GM13976 (cell line): ENCODE results near the gene CDH23.

ENCODE experiments used
- DNase-seq: peaks from one replicate; pipeline ENCODE4 v3.0.0; 2012; ENCODE audit warnings: low spot score
- in situ Hi-C: fragments of 300-500 bp; cut with MboI; formaldehyde crosslinking; loops from one replicate; pipeline ENCODE4 v1.12.0; 2022; ENCODE audit warnings: low sequenced_read_pairs, mixed read lengths, inconsistent platforms; ENCODE audit not compliant: unreplicated experiment
- TF ChIP-seq, protein P1 (sequence below): IDR thresholded peaks from 2 replicates; pipeline ENCODE4 v1.5.1; 2012; ENCODE audit warnings: borderline replicate concordance, mild to moderate bottlenecking; ENCODE audit not compliant: insufficient read depth; ENCODE audit errors: extremely low read depth, missing control alignments, control extremely low read depth

Gene CDH23

DNA sequence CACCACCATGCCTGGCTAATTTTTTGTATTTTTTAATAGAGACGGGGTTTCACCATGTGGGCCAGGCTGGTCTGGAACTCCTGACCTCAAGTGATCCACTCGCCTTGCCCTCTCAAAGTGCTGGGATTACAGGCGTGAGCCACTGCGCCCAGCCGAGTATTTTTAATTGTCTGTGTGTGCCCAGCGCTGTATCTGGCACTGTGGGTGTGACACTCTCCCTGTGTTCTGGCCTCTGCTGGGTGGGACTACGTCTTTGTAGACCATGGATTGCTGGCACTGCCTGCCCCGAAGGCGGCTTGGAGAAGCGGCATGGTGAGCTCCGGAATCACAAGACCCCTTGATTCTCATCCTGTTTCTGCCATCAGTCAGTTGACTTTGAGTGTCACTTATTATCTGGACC, 136.2 kb downstream of the CDH23 start:
- TF ChIP-seq, protein P1, sequence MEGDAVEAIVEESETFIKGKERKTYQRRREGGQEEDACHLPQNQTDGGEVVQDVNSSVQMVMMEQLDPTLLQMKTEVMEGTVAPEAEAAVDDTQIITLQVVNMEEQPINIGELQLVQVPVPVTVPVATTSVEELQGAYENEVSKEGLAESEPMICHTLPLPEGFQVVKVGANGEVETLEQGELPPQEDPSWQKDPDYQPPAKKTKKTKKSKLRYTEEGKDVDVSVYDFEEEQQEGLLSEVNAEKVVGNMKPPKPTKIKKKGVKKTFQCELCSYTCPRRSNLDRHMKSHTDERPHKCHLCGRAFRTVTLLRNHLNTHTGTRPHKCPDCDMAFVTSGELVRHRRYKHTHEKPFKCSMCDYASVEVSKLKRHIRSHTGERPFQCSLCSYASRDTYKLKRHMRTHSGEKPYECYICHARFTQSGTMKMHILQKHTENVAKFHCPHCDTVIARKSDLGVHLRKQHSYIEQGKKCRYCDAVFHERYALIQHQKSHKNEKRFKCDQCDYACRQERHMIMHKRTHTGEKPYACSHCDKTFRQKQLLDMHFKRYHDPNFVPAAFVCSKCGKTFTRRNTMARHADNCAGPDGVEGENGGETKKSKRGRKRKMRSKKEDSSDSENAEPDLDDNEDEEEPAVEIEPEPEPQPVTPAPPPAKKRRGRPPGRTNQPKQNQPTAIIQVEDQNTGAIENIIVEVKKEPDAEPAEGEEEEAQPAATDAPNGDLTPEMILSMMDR: no peak

DNA sequence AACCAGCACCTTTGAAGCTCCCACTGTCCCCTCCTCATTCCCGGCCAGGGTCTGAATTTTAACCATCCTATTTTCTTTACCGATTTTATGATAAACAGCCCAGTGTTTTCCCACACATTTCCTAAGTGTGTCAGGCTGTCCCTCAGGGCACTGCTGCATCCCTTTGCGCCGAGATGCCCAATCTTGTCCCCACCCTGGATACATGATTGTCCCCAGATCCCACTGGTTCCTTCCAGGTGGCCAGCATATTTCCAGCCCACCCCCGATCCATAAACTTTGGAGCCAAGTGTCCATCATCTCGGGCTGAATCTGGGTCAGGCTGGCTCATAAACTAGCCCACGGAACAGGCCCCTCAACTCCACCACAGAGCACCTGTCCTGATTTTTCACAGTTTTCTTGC, 137.2 kb downstream of the CDH23 start:
- no peak for DNase-seq
- in situ Hi-C loops: no loop called here
- TF ChIP-seq, protein P1: no peak

More for the DNA sequence above, 136.2 kb downstream of the CDH23 start:
- no peak for DNase-seq
- in situ Hi-C loops: no loop called here

DNA sequence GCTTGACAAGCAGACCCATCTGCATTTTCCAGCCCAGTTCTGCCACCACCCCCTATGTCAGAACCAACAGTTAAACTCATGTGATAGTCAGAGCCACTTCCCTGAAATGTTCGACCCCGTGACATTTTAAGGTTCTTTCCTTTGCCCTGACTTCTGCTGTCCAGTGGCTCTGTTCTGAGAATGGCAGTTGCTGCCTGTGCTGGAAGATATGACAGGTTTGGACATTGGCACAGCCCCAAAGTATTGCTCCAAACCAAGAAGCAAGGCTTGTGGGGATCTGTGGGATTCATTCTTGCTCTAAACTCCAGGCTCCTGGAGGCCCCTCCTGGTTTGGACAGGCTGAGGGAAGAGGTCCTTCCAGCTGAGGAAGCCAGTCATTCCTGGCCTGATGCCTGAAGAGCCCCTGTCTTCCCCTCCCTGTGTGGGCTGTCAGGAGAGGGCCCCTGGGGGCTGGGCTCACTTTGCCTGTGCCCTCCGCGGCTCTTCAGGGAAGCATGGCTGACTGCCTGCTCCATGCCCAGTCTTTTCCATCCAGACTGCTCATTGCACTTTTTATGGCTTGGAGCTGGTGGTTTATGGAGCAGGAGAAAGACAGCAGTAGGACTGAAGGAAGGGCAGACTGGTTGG, 138.0 kb downstream of the CDH23 start:
- in situ Hi-C loops: no loop called here

DNA sequence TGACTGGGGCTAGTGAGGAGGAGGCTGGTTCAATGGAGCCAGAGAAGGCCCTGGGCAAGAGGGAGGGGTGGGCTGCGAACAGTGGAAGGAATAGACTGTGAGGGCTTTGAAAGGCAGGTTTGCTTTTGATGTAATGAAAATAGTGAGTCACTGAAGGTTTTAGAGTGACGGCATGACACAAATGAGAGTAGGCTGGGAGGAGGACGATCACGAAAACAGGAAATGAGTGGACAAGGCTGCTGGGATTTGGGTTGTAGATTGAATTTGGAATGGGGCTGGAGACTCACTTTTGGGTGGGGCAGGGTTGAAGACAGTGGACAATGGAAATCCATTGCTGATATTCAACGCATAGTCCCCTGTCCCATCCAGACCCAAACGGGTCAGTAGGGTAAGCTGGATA, 139.6 kb downstream of the CDH23 start:
- no peak for DNase-seq
- TF ChIP-seq, protein P1: no peak
- in situ Hi-C loops: no loop called here

More for the DNA sequence above, 138.0 kb downstream of the CDH23 start:
- no peak for DNase-seq
- TF ChIP-seq, protein P1: no peak

DNA sequence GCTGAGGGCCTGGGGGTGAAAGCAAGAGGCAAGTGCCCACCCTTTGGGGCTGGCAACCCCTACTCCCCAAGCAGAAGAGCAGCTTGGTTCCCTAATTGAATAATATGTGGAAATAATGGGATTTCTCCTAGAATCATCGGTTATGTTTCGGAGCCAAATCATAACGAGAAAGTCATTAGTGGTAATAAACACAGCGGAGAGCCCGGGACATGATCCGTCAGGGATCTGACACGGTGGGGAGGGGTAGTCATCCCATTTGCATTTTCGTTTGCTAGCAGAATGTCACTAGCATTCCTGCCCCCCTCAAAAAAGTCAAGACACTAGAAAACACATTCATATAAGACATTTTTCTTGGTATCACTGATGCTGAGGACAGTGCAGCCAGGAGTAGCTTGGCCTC, 140.4 kb downstream of the CDH23 start:
- no peak for DNase-seq
- in situ Hi-C loops: no loop called here
- TF ChIP-seq, protein P1: no peak

DNA sequence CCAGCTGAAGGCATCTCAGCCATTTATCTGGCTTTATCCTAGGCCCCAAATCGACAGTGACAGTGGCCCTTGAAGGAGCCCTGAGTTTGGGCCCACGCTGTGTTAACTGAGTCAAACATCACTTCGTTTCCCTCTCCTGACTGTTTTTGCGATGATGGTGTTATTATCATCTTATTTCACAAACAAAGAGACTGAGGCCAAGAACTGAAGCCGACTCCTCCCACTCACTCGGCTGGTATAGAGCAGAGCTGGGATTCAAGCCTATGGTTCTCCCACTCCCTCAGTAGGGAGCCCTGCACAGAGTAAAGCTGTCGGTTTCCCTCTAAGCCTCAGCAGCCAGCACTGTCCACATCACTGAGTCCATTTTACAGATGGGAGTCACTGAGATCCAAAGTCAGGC, 141.0 kb downstream of the CDH23 start:
- DNase-seq: no peak
- TF ChIP-seq, protein P1: no peak
- in situ Hi-C loops: no loop called here
